ENCODE data around the gene FANCE.
"Not testable (repeated sequence)": the region's sequence is repeated elsewhere in the genome, so short reads cannot be mapped to it uniquely, and the experiment has no call there.

FANCE gene

DNA sequence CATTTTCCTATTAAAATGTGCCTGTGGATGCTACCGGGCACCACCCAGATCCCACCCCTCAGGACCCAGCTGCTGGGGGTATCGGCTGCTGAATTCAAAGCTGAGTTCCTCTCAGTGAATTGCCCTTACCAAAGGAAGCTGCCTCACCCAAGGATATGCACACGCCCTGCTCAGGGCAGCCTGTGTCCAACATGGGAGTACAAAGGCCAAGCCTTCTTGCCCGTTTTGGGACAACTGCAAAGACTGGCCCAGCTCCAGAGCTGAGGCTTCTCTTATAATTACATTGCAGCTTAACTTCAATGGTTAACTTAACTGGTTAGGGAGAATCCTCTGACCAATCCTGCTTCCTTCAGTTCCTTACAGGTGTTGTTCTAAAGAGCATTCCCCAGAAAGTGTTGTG, 19.8 kb upstream of the FANCE start:
- DNase-seq (ENCODE audit: low spot score): no peak

DNA sequence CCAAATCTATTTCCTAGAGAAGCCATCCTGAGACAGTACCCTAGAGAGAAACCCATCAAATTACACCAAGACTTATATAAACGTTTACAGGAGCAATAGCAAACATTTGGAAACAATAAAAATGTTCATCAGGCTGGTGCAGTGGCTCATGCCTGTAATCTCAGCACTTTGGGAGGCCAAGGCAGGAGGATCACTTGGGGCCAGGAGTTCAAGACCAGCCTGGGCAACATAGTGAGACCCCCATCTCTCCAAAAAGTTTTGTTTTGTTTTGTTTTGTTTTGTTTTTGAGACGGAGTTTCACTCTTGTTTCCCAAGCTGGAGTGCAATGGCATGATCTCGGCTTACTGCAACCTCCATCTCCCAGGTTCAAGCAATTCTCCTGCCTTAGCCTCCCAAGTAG, 19.4 kb upstream of the FANCE start:
- not testable (repeated sequence) for DNase-seq (ENCODE audit: low spot score)

DNA sequence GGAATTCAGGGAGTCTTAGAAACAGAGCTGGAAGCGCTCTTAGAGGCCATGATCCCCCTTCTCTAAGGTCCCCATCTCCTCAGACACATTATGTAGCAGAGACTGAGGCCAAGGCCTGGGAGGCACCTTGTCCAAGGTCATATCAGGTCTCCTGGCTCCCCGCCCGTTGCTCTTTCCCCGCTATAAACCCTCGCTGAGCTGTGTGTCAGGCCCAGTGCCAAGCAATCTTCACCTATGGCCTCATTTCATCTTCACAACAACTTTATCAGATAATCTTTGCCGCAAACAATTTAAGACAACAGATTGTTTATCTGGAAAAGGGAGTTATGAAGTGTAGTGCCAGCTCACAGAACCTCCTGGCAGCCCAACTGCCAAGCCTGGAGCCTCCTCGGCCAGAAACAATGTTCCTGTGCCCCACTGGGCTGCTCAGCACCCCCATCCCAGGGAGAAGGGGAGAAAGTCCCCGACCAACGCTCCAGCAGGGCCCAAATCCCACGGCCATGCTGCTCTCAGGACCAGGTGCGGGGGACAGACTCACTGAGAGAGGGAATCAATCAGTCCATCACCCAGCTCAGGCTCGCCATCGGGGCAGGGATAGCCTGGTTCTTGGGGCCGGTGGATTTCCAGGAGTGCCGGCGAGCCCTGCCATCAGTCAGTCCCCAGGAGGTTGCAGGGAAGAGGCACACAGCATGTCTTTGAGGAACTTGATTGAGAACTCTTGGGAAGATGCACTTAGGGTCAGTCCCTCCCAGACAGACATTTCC, 16.9 kb upstream of the FANCE start:
- no peak for DNase-seq (ENCODE audit: low spot score)

DNA sequence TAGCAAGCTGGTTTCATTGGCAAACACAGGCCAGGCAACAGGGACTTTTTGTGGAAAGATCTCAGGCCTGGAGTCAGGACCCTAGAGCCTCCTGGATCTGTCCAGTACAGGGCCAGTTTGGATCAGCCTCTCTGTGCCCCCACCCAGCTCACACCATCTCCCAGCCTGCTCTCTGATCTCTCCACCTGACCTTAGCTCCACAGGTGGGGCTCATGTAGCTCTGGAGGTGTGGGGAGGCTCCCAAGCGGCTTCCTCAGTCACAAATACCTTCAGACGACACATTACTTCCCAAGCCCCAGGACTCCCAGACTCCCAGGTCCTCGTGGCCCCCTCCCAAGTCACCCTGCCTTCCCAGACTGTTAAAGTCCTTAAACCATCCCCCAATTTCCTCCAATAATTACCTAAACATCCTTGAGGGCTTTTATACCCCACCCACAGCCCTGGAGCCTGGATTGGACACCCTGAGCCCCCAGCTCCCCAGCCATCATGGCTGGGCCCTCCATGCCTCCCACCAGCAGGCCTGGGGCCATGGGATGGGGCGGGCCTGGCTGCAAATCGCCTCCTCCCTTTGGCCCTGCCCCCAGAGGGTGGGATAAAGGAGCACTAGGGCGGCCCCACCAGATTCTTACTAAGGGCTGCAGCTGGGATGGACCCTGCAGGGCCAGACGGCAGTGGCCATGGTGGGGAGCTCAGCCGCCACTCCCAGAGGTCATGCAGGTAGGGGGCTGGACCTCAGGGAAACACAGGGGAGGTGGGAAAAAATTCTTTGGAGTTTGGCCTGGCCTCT, 15.9 kb upstream of the FANCE start:
- DNase-seq (ENCODE audit: low spot score): no peak

DNA sequence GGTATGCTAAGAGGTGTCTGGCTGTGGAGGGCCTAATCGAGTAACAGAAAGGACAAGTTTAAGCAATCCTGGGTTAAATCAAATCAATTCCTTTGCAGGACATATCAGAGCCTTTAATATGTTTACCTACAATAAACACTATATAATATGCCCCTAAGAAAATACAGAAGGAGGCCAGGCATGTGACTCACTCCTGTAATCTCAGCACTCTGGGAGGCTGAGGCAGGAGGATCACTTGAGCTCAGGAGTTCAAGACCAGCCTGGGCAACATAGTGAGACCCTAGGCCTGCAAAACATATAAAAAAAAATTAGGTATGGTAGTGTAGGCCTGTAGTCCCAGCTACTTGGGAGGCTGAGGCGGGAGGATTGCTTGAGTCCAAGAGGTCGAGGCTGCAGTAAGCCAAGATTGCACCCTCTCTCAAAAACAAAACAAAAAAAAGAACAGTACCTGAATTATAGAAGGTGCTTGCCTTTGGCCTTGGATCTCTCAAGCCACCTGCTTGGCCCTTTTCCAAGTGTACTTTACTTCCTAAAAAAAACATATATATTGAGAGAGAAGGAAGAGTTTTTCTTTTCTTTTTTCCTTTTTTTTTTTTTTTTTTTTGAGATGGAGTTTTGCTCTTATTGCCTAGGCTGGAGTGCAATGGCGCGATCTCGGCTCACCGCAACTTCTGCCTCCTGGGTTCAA, 13.6 kb upstream of the FANCE start:
- not testable (repeated sequence) for DNase-seq (ENCODE audit: low spot score)

DNA sequence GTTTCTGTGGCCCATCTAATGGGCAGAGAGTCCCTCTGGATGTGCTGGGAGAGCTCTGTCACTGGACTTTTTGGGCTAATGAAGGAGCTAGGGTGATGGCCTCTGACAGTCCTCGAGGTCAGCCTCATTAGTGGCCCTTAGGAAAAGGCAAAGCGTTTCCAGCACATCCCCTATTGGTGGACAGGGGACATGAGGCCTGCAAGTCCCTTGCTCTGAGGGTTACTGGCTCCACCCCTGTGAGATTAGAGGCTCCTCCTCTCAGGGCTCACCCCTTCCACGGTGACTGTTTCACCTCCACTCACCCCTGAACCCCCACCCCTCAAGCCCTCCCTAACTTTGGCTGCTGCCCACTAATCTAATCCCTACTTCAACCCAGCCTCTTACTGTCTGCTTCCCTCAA, 12.8 kb upstream of the FANCE start:
- DNase-seq (ENCODE audit: low spot score): no peak

DNA sequence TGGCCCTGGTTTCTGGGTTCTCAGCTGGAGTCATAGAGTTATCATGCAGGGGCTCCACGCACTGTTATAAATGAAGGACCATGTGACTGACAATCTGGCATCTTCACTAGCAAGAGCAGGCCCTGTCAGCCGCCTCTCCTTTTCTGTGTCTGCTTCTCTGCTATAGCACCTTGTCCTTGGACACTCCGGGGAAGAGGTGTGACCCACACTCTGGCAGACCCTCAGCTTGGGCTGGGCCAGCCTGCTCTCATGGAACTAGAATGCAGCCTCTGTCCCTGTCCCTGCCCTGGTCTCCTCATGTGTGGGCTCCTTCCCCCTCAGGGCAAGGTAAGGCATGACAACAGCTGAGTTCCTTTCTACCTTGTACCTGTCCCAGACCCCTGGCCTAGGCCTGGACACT, 10.9 kb upstream of the FANCE start:
- no peak for DNase-seq (ENCODE audit: low spot score)

DNA sequence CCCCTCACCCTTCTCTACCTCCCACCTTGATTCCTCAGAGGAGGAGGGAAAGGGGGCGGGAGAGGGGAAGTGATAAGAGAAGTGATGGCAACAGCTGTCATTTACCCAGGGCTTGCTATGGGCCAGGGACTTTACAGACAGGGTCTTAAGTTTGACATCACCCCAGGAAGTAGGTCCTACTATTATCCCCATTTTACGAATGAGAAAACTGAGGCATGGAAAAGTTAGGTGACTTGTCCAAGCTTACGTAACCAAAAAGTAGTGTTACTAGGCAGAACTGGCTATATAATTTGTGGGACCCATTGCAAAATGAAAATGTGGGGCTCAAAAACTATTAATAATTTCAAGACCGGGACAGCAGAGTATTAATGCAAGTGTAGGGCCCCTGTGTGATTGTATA, 10.5 kb upstream of the FANCE start:
- no peak for DNase-seq (ENCODE audit: low spot score)

DNA sequence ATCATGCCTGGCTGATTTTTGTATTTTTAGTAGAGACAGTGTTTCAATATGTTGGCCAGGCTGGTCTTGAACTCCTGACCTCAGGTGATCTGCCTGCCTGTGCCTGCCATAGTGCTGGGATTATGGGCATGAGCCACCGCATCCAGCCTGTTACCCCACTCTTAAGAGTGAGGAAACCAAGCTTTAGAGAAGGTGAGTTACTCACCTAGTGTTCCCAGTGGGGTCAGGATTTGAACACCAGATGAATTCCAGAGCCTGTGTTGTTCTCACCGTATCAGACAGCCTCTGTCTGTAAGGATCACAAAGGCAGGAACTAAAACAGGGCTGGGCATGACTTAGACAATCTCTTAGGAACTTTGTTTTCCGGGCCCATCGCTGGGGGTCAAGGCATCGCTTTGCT, 9.4 kb upstream of the FANCE start:
- DNase-seq (ENCODE audit: low spot score): no peak

DNA sequence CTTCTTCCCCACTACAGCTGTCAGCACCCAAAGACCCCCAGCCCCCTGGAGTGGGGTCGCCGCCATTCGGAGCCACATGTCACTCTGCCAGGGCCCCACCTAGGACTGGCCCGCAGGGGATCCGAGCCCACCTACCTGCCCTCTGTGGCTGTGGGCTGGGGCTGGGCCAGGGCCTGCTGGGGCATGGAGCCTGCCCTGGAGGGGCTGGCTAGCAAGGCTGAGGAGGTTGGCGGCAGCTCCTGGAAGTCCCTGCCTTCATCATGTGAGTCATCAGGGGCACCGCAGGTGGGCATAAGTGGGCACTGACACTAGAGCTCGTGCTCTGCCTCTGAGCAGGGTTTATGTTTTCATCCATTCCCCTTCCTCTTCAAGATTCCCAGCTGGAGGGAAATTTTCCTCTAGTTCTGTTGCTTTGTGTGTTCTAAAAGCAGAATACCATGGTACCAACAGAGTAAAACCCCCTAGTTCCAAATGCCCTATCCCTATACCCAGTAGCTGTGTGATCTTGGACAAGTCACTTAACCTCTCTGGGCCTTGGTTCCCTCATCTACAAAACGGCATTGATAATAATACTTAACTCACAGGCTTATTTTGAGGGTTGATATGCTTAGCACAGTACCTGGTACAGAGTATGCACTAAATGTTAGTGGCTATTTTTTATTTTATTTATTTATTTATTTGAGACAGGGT, 8.7 kb upstream of the FANCE start:
- DNase-seq (ENCODE audit: low spot score): no peak

DNA sequence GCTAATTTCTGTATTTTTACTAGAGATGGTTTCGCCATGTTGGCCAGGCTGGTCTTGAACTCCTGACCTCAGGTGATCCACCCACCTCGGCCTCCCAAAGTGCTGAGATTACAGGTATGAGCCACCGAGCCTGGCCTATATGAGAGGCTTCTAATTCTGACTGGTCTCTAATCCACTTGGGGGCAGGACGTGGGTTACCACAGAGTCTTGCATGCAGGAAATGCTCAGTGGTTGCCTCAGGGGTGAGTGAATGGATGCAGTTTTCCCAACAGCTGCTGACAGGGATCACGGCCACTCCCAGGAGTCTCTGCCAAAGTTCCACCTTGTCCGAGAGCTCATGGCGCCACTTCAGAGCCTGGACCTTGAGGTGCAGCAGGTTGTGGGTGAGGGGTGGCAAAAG, 6.4 kb upstream of the FANCE start:
- DNase-seq (ENCODE audit: low spot score): peak; percentile 10

DNA sequence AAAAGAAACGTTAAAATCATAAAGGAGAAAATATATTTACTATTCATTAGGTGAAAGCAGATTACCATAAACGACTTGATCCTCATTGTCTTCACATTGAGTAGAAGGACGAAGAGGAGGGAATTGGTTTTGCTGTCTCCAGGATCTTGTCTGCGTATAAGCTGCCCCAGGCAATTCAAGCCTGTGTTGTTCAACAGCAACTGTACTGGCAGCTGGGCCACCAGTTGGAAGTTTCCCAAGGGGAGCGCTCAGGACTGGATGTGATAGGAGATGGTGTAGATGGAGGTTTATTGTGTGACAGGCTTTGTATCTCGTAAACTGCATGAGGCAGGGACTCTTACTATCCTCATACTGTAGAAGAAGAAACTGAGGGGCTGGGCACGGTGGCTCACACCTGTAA, 3.9 kb upstream of the FANCE start:
- DNase-seq (ENCODE audit: low spot score): no peak

DNA sequence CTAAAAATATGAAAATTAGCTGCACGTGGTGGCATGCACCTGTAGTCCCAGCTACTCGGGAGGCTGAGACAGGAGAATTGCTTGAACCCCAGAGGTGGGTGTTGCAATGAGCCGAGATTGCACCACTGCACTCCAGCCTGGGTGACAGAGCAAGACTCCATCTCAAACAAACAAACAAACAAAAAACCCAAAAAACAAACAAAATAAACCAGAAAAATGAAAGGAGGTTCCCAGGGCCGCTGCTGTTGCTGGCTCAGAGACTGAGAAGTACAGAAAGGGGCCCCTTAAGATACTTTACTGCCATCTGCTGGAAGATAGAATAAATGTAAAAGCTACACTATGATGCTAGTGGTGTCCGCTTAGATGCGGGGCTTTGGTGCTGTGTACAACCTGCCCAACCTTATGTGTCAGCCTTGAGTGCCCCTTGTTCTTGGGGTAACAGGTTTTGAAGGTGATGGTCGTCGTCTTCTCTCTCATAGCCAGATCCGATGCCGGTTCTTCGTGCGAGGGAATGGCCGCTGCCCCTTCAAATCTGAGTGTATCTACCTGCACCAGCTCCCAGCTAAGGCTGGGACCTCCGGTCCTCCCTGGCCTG, 2.8 kb upstream of the FANCE start:
- DNase-seq (ENCODE audit: low spot score): peak; percentile 78

DNA sequence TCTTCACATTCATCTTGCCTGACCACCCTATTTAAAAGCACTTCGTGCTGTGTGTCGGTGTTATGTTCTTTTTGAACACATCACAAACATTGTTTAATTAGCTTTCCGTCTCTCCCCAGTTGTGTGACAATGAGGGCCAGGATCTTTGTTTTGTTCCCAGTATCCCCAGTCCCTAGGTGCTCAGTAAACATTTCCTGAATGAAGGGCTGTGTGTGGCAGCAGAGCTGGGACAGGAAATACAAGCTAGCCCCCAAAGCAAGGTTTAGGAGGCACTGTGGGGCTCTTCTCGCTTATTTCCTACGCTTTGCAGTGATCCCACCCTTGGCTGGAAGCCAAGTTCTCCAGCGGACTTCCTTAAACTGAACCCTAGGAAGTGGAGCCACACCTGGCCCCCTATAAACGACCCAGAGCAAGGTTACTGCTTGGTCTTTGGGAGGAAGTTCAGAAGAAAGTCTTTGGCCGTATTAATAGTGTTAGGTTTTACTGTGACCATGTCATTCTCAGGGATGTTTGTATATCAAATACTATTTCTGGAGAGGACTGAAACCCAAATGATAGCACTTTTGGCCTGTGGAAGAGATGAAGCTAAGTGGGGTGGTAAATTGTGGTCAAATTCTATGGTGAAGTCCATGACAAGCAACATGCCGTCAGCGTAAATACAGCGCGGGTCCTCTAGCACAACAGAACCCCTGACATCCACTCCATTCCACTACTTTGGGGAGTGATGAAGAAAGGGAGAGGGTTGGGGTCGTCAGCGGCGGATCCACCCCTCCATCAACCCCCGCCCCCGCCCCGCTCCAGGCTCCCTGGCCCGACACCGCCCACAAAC, 570 bp upstream of the FANCE start:
- no peak for DNase-seq (ENCODE audit: low spot score)

DNA sequence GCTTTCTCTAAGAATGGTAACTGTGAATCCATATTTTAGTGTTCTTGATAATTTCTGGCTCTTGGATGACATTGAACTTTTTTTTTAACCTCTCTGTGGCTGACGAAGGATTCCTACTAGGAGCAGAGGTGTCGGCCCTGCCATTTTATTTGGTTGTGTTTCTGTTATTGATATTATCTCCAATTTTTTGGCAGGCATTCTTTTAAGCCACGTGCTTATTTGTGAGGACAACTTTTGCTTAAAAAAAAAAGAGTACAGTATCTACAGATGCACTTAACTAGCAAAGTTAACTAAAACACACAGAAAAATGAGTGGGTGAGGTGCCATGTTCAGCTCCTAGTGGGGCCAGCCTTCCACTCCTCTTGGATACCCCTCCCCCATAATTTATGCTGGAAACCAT, 1.1 kb downstream of the FANCE start:
- DNase-seq (ENCODE audit: low spot score): no peak

DNA sequence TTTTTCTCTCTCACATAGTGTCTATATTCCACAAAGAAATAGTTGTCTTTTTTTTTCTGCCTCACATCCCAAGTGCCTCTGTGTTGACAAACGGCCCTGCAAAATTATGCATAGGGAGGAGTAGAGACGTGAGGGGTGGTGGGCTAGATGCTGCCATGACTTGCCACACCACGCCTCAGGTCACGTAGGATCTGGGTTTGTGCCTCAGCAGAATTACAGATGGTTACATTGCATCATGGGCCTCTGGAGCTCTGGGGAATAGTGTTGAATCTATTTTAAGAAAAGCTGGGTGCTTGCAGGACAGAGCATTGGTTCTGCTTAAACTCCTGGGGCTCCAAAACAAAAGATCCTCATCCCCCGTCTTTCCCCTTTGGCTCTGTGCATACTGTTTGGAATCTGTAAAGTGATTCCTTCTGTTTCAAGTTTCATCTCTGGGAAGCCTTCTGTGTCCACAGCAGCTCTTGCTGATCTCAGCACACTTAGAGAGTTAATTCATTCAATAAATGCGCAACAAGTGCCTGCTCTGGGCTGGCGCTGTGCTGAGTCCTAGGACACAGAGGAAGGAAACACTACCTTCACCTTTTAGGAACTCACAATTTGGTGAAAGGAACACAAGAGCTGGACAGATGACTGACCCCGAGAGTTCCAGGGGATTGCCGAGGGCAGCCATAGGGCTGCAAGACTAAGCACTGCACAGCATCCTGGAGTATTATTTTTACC, 2.4 kb downstream of the FANCE start:
- DNase-seq (ENCODE audit: low spot score): no peak

DNA sequence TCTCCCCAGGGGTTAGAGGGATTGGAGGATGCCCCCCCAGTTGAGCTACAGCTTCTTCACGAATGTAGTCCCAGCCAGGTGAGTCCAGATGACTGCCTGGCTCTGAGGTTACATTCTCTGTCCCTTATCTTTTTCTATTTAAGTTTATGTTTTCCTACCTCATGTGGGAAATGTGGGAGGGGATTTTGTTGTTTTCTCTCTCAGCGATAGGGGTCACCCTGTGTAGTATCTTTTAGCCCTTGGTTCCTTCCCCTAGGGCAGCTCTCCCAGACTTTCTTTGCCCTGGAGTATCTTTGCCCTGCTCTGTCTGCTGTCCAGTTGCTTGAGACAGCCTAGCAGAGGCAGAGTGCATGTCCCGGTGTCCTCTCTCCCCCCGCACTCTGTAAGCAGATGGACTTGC, 5.8 kb downstream of the FANCE start:
- DNase-seq (ENCODE audit: low spot score): no peak

DNA sequence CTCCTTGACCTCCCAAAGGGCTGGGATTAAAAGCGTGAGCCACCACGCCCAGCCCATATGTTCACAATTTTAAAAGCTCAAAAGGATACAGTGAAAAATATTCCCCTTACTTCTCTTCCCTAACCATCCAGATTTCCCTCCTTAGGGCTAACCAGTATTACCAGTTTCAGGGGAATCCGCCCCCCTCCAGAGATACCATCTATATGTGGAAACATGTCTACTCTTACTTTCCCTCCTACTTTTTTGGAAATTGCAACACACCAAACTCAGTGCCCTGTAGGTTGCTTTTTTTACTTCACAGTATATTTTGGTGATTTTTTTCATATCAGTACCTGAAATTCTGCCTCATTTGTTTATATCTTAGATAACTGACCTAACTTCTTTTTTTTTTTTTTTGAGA, 9.1 kb downstream of the FANCE start:
- no peak for DNase-seq (ENCODE audit: low spot score)

DNA sequence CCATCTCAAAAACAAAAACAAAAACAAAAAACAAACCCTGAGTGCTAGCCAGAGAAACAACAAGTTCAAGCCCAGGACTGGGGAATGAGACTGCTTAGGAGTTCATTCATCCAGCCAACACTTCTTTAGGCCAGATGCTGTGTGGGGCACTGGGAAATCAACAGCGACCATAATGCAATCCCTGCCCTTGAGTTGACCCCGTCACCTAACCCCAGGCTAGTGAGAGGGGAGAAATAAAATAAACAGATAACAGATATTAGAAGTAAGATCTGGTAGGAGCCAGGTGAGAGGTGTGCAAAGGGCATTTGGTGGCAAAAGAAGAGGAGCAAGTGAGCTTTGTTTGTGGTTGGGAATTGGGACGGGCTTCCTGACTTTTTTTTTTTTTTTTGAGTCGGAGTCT, 11.2 kb downstream of the FANCE start:
- DNase-seq (ENCODE audit: low spot score): no peak

DNA sequence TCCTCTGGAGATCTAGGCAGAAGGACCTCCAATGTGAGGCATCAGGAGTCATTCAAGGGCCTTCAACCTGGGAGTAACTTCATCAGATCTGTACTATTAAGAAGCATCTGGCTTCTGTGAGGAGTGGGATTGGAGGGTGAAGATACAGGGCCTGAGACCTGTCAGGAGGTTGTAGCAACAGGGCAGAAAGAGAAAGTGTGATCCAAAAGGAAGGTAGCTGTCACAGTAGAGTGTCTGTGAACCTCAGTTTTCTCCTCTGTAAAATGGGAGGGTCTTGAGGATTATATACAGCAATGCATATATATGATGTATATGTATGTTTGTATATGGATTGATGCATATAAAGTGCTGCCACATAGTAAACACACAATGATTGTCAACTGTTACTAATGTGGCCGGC, 13.5 kb downstream of the FANCE start:
- no peak for DNase-seq (ENCODE audit: low spot score)

Measured in SW480 (cell line).